ENCODE results near the gene FSTL4. TPM values are rescaled to one million over a fixed set of nuclear protein-coding genes. Genes with fewer than 3 reads are reported as not detected.

Gene FSTL4
- total and polyA plus RNA-seq, 2 of the 13 experiments (the other 11 are each of a cell fraction or from before 2014, with no cell fraction given), result 2.1 to 3.0 TPM

DNA sequence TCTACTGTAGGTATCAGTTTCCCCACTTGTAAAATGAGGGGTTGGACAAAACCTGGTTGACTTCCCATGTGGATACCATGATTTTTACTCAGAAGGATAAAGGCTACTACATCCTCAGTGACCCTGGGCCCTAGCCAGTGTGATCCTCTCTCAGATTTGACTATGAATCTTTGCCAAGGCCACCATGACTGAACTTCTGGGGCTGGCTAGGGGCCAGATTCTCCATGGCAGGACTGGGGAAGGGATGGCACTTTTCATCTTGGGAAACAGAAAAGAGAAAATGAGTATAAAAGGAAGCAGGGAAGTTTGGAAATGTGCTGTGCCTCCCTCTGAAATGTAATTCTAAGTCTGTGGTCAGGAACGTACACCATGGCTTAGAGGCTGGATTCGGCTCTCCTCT lies 1.4 kb upstream of the FSTL4 start:
- peaks cover 2 to 35% of the 10 kb centered on the region in 2 experiments; a peak in 4 of 5 replicates for H3K27me3 ChIP-seq (ENCODE audit: control insufficient read depth in 1 of 2, insufficient read depth in 2 of 2, low read length in 2 of 2)
- H3K9ac ChIP-seq (ENCODE audit: insufficient read depth, low read depth, low read length), result no peak overlapping the region
- 68% methylated on average over 2 of the region's 2 CpGs for WGBS (ENCODE audit: low lambda C conversion rate)
- H3K36me3 ChIP-seq (replicated peaks in 1 of 2; ENCODE audit: control insufficient read depth in 1 of 2, insufficient read depth in 2 of 2, low read length in 2 of 2), result no peaks in the 10 kb centered on the region
- DNase-seq (ENCODE audit: low spot score), result no peak
- peaks cover 4% of the 10 kb centered on the region; the same call in 1 of the 2 replicates for H4K20me1 ChIP-seq (ENCODE audit: insufficient read depth, low read length)
- no peak overlapping the region for H3K4me2 ChIP-seq (ENCODE audit: low read depth, low read length)
- H3K4me1 ChIP-seq (ENCODE audit: insufficient read depth, low read length), result no peaks in the 10 kb centered on the region
- no peak overlapping the region for H2AFZ ChIP-seq (ENCODE audit: low read length)
- H3K27ac ChIP-seq (ENCODE audit: extremely low read length, insufficient read depth, low read length), result no peak overlapping the region
- CTCF ChIA-PET (ENCODE audit: low intra/inter-chr PET ratio, low total read pairs), result no interaction called here
- no peak overlapping the region for H3K4me3 ChIP-seq (replicated peaks in 1 of 3; ENCODE audit: insufficient read depth in 1 of 3, low read depth in 2 of 3, low read length in 3 of 3)
- no peaks in the 10 kb centered on the region for H3K79me2 ChIP-seq (ENCODE audit: insufficient read depth, low read length)
- no peaks in the 10 kb centered on the region for H3K9me3 ChIP-seq (ENCODE audit: low read length)
- POLR2A ChIA-PET, result no interaction called here
- BruUV-seq (replicated peaks), result no TSS peak
- FAIRE-seq, result no peak
- TF ChIP-seq MED1 (CRISPR knock-in tag; IDR thresholded peaks at IDR 0.05) (no peak), ZFY (CRISPR knock-in tag; IDR thresholded peaks at IDR 0.05) (no peak), ZZZ3 (CRISPR knock-in tag; IDR thresholded peaks at IDR 0.05; ENCODE audit: borderline replicate concordance) (no peak), CEBPB (IDR thresholded peaks at IDR 0.05; ENCODE audit: borderline replicate concordance, low read depth, low read length) (no peak), ZFP36L1 (CRISPR knock-in tag; IDR thresholded peaks at IDR 0.05) (no peak), KLF15 (CRISPR knock-in tag; IDR thresholded peaks at IDR 0.05; ENCODE audit: borderline replicate concordance) (no peak), CAMTA2 (CRISPR knock-in tag; IDR thresholded peaks at IDR 0.05; ENCODE audit: borderline replicate concordance) (no peak), RFX3 (CRISPR knock-in tag; IDR thresholded peaks at IDR 0.05) (no peak)
- intact Hi-C loops (cut with micrococcal nuclease; ENCODE audit: unreplicated experiment) (no loop called here), in situ Hi-C loops (cut with HindIII; ENCODE audit: extremely low pct_ligation_motif_present, low pct_unique_long_range_greater_than_20kb) (no loop called here)
- ATAC-seq, result no peak

DNA sequence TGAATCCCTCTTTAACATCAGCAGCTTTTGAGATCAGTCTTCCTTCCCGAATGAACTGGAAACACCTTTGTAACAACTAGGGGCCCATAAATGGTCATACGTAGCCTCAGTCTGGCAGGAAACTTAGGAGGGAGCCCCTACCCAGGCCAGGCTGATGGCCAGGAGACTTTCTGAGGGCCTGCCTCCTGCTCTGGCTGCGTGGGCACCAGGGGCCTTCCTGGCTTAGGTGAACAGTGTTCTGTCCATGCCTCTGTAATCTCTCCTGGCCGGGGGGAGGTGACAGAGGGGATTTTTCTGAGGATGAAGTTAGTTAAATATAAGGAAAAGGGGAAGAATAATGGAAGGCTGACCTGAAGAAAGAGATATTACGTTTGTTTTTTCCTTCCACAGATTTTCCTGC lies 843 bp upstream of the FSTL4 start:
- H3K4me2 ChIP-seq (ENCODE audit: low read depth, low read length), result no peak overlapping the region
- H3K9me3 ChIP-seq (ENCODE audit: low read length), result no peaks in the 10 kb centered on the region
- no peaks in the 10 kb centered on the region for H3K36me3 ChIP-seq (replicated peaks in 1 of 2; ENCODE audit: control insufficient read depth in 1 of 2, insufficient read depth in 2 of 2, low read length in 2 of 2)
- ATAC-seq, result no peak
- DNase-seq (ENCODE audit: low spot score), result no peak
- no peak overlapping the region for H3K27ac ChIP-seq (ENCODE audit: extremely low read length, insufficient read depth, low read length)
- 16% methylated on average over 5 of the region's 5 CpGs for WGBS (ENCODE audit: low lambda C conversion rate)
- FAIRE-seq, result no peak
- H4K20me1 ChIP-seq (ENCODE audit: insufficient read depth, low read length), result peaks cover 4% of the 10 kb centered on the region; the same call in 1 of the 2 replicates
- POLR2A ChIA-PET, result no interaction called here
- H3K79me2 ChIP-seq (ENCODE audit: insufficient read depth, low read length), result no peaks in the 10 kb centered on the region
- in situ Hi-C loops (cut with HindIII; ENCODE audit: extremely low pct_ligation_motif_present, low pct_unique_long_range_greater_than_20kb), result no loop called here
- no TSS peak for BruUV-seq (replicated peaks)
- intact Hi-C loops (cut with micrococcal nuclease; ENCODE audit: unreplicated experiment), result no loop called here
- no peak overlapping the region for H2AFZ ChIP-seq (ENCODE audit: low read length)
- H3K9ac ChIP-seq (ENCODE audit: insufficient read depth, low read depth, low read length), result no peak overlapping the region
- no peak overlapping the region for H3K4me3 ChIP-seq (replicated peaks in 1 of 3; ENCODE audit: insufficient read depth in 1 of 3, low read depth in 2 of 3, low read length in 3 of 3)
- CTCF ChIA-PET (ENCODE audit: low intra/inter-chr PET ratio, low total read pairs), result no interaction called here
- peaks cover 2 to 35% of the 10 kb centered on the region in 2 experiments; a peak in 4 of 5 replicates for H3K27me3 ChIP-seq (ENCODE audit: control insufficient read depth in 1 of 2, insufficient read depth in 2 of 2, low read length in 2 of 2)
- H3K4me1 ChIP-seq (ENCODE audit: insufficient read depth, low read length), result no peaks in the 10 kb centered on the region
- no peak for TF ChIP-seq ZSCAN30 (CRISPR knock-in tag; IDR thresholded peaks at IDR 0.05)
- no peak for TF ChIP-seq FOXK2 (IDR thresholded peaks at IDR 0.05)
- TF ChIP-seq ZNF7 (CRISPR knock-in tag; IDR thresholded peaks at IDR 0.05), result no peak
- no peak for TF ChIP-seq RARA (CRISPR knock-in tag; IDR thresholded peaks at IDR 0.05)
- TF ChIP-seq, protein P1, sequence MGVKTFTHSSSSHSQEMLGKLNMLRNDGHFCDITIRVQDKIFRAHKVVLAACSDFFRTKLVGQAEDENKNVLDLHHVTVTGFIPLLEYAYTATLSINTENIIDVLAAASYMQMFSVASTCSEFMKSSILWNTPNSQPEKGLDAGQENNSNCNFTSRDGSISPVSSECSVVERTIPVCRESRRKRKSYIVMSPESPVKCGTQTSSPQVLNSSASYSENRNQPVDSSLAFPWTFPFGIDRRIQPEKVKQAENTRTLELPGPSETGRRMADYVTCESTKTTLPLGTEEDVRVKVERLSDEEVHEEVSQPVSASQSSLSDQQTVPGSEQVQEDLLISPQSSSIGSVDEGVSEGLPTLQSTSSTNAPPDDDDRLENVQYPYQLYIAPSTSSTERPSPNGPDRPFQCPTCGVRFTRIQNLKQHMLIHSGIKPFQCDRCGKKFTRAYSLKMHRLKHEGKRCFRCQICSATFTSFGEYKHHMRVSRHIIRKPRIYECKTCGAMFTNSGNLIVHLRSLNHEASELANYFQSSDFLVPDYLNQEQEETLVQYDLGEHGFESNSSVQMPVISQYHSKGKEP (CRISPR knock-in tag; IDR thresholded peaks at IDR 0.05), result no peak
- TF ChIP-seq SNAI1 (CRISPR knock-in tag; IDR thresholded peaks at IDR 0.05; ENCODE audit: borderline replicate concordance), result no peak
- no peak for TF ChIP-seq ZNF367 (CRISPR knock-in tag; IDR thresholded peaks at IDR 0.05; ENCODE audit: borderline replicate concordance)
- TF ChIP-seq GATA4 (IDR thresholded peaks at IDR 0.05; ENCODE audit: borderline replicate concordance, low read depth), result no peak
- no peak for TF ChIP-seq ZNF616 (CRISPR knock-in tag; IDR thresholded peaks at IDR 0.05; ENCODE audit: low read depth)
- TF ChIP-seq HES4 (CRISPR knock-in tag; IDR thresholded peaks at IDR 0.05; ENCODE audit: borderline replicate concordance), result no peak
- TF ChIP-seq ZNF816 (CRISPR knock-in tag; IDR thresholded peaks at IDR 0.05; ENCODE audit: borderline replicate concordance), result no peak
- TF ChIP-seq ZNF124 (CRISPR knock-in tag; IDR thresholded peaks at IDR 0.05), result no peak

Data from HepG2 (cell line).